SU-DHL-6 (cell line): ENCODE measurements around the gene MTERF4.

Experiments used
- H2AFZ ChIP-seq: fragments of 200-600 bp; sonication (generic); 2 replicates; pipeline ENCODE4 v1.6.1; 2014; ENCODE audit warnings: low read depth, mild to moderate bottlenecking, moderate library complexity, mixed read lengths, antibody characterized with exemption, low read length; ENCODE audit not compliant: severe bottlenecking
- H3F3A ChIP-seq: fragments of 200-600 bp; shearing (Covaris generic); 2 replicates; pipeline ENCODE4 v1.6.0; 2016; ENCODE audit warnings: antibody characterized with exemption, mild to moderate bottlenecking; ENCODE audit not compliant: insufficient read depth
- H3K27ac ChIP-seq: fragments of 200-600 bp; sonication (generic); 2 replicates; pipeline ENCODE4 v1.5.1; 2016; ENCODE audit warnings: low read depth, mild to moderate bottlenecking, low read length, moderate library complexity, mixed read lengths
- H3K27me3 ChIP-seq: fragments of 200-600 bp; sonication (generic), shearing (Covaris generic); 2 replicates; pipeline ENCODE4 v1.6.0; 2014; ENCODE audit warnings: mild to moderate bottlenecking, low read length
- H3K36me3 ChIP-seq: fragments of 200-600 bp; sonication (generic); 2 replicates; pipeline ENCODE4 v1.6.1; 2014; ENCODE audit warnings: mild to moderate bottlenecking, low read length, mixed read lengths
- H3K4me2 ChIP-seq: fragments of 300-600, 200-600 bp; shearing (Covaris generic), sonication (generic); 2 replicates; pipeline ENCODE4 v1.6.0; 2014; ENCODE audit warnings: low read length, low read depth, mild to moderate bottlenecking; ENCODE audit not compliant: poor library complexity, severe bottlenecking
- H3K4me3 ChIP-seq: fragments of 200-600 bp; sonication (generic); 2 replicates; pipeline ENCODE4 v1.5.1; 2014; ENCODE audit warnings: antibody characterized with exemption, low read length, mild to moderate bottlenecking, mixed read lengths; ENCODE audit not compliant: insufficient read depth, poor library complexity, severe bottlenecking
- H3K79me2 ChIP-seq: fragments of 200-600 bp; sonication (generic); 2 replicates; pipeline ENCODE4 v1.6.1; 2014; ENCODE audit warnings: mild to moderate bottlenecking, low read length, moderate library complexity; ENCODE audit not compliant: insufficient read depth
- H3K9ac ChIP-seq: fragments of 200-600 bp; sonication (generic); 2 replicates; pipeline ENCODE4 v1.7.0; 2014; ENCODE audit warnings: mild to moderate bottlenecking, low read length
- H3K9me2 ChIP-seq: fragments of 200-600 bp; sonication (generic); replicated peaks from 2 replicates; pipeline ENCODE4 v1.6.1; 2014; ENCODE audit warnings: low read length; ENCODE audit not compliant: insufficient read depth
- H3K9me3 ChIP-seq: fragments of 200-600 bp; sonication (generic); 2 replicates; pipeline ENCODE4 v1.6.1; 2014; ENCODE audit warnings: low read length, mixed read lengths; ENCODE audit not compliant: insufficient read depth
- H4K20me1 ChIP-seq: fragments of 200-600 bp; sonication (generic); 2 replicates; pipeline ENCODE4 v1.6.1; 2014; ENCODE audit warnings: low read depth, mild to moderate bottlenecking, antibody characterized with exemption, low read length, moderate library complexity, mixed read lengths
- EZH2phosphoT487 ChIP-seq: fragments of 200-600 bp; sonication (generic), shearing (Covaris generic); conservative IDR thresholded peaks from 2 replicates; pipeline ENCODE4 v1.6.1; 2018; ENCODE audit warnings: mild to moderate bottlenecking, antibody characterized with exemption, low read length, moderate library complexity, mixed read lengths
- TF ChIP-seq, protein P1 (sequence below): fragments of 200-600 bp; sonication (generic); IDR thresholded peaks from one replicate; pipeline ENCODE4 v1.5.1; 2017; ENCODE audit warnings: antibody characterized with exemption, mild to moderate bottlenecking, low read length, moderate library complexity; ENCODE audit not compliant: insufficient read depth, poor library complexity, severe bottlenecking

The MTERF4 gene

DNA sequence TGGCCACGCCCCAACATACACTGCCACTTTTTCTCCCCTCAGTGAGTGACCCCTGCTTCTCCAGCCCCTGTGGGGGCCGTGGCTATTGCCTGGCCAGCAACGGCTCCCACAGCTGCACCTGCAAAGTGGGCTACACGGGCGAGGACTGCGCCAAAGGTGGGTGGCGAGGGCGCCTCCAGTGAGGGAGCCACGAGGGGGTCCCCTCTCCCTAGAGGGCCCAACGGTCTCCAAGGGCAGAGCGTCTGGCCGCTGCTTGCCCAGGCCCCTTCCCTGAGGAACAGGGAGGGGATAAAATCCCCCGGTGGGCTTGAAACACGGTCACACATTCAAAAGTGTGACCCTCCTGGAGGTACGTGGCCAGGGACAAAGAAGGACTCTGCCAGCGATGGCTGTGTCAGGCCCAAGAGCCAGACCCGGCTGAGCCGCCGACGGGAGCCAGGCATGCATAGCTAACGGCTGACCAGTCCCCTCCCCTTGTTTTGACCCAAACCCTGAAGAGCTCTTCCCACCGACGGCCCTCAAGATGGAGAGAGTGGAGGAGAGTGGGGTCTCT, 37.2 kb downstream of the MTERF4 start:
- H3K4me2 ChIP-seq, result no peak overlapping the region
- H2AFZ ChIP-seq, result no peak overlapping the region
- no peaks in the 10 kb centered on the region for H4K20me1 ChIP-seq
- H3K27ac ChIP-seq, result no peak overlapping the region
- no peaks in the 10 kb centered on the region for H3K27me3 ChIP-seq
- H3K36me3 ChIP-seq, result no peaks in the 10 kb centered on the region
- H3K9ac ChIP-seq, result no peak overlapping the region
- no peaks in the 10 kb centered on the region for H3K79me2 ChIP-seq
- H3F3A ChIP-seq, result no peaks in the 10 kb centered on the region
- no peaks in the 10 kb centered on the region for H3K9me3 ChIP-seq
- no peak overlapping the region for H3K4me3 ChIP-seq
- TF ChIP-seq, protein P1, sequence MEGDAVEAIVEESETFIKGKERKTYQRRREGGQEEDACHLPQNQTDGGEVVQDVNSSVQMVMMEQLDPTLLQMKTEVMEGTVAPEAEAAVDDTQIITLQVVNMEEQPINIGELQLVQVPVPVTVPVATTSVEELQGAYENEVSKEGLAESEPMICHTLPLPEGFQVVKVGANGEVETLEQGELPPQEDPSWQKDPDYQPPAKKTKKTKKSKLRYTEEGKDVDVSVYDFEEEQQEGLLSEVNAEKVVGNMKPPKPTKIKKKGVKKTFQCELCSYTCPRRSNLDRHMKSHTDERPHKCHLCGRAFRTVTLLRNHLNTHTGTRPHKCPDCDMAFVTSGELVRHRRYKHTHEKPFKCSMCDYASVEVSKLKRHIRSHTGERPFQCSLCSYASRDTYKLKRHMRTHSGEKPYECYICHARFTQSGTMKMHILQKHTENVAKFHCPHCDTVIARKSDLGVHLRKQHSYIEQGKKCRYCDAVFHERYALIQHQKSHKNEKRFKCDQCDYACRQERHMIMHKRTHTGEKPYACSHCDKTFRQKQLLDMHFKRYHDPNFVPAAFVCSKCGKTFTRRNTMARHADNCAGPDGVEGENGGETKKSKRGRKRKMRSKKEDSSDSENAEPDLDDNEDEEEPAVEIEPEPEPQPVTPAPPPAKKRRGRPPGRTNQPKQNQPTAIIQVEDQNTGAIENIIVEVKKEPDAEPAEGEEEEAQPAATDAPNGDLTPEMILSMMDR, result no peak
- no peak for TF ChIP-seq EZH2phosphoT487
- no peaks in the 10 kb centered on the region for H3K9me2 ChIP-seq

DNA sequence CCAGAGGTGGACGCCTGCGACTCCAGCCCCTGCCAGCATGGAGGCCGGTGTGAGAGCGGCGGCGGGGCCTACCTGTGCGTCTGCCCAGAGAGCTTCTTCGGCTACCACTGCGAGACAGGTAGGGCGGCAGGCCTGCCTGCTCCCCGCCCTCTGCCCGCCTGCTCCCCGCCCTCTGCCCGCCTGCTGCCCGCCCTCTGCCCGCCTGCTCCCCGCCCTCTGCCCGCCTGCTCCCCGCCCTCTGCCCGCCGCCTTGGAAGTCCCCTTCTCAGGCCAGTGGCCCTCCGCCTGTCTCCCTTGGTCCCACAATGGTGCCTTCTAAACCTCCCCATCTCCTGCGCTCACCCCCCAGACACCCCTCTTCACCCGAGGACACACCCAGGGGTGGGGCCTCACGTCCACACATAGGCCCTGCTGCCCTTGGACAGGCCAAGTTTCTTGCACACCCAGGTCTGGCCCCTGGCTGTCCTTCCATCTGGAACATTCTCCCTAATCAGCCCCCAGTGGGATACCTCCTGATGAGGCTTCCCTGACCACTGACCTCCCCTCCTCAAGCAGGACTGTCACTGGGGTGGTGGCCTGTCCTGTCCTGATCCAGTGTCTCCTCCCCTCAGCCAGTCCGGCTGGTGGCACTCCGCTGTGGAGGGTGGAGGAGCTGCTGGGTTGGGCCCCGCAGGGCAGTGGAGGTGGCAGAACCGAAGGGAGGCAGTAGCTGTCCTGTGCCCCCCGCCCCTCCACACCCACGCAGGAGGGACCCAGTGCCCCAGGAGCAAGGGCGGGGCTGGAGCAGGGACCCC, 37.9 kb downstream of the MTERF4 start:
- no peaks in the 10 kb centered on the region for H3F3A ChIP-seq
- H4K20me1 ChIP-seq, result no peaks in the 10 kb centered on the region
- no peak overlapping the region for H2AFZ ChIP-seq
- no peaks in the 10 kb centered on the region for H3K9me2 ChIP-seq
- no peak overlapping the region for H3K27ac ChIP-seq
- H3K27me3 ChIP-seq, result no peaks in the 10 kb centered on the region
- no peak overlapping the region for H3K4me2 ChIP-seq
- no peak overlapping the region for H3K9ac ChIP-seq
- TF ChIP-seq, protein P1, result no peak
- no peak for TF ChIP-seq EZH2phosphoT487
- no peaks in the 10 kb centered on the region for H3K9me3 ChIP-seq
- H3K79me2 ChIP-seq, result no peaks in the 10 kb centered on the region
- no peak overlapping the region for H3K4me3 ChIP-seq
- H3K36me3 ChIP-seq, result no peaks in the 10 kb centered on the region

DNA sequence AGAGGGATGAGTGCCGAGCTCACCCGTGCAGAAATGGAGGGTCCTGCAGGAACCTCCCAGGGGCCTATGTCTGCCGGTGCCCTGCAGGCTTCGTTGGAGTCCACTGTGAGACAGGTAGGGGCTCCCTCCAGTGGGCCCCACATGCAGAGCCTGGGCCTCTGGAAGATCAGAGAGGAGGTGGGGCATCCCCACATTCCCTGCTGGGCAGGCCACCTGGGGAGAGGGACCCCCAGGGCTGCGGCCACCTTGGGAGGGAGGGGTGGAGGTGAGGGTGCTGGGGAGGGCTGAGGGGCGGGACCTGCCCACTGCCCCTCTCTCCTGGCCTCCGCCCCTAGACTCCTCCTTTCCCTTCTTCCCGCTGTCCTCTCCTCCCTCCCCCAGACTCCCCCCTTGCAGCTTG, 38.5 kb downstream of the MTERF4 start:
- no peaks in the 10 kb centered on the region for H3K9me2 ChIP-seq

More for the DNA sequence above, 38.5 kb downstream of the MTERF4 start:
- Histone ChIP-seq H3K79me2 (no peaks in the 10 kb centered on the region), H4K20me1 (no peaks in the 10 kb centered on the region), H3K4me2 (no peak overlapping the region), H3F3A (no peaks in the 10 kb centered on the region), H2AFZ (no peak overlapping the region), H3K4me3 (no peak overlapping the region), H3K9me3 (no peaks in the 10 kb centered on the region), H3K27me3 (no peaks in the 10 kb centered on the region), H3K27ac (no peak overlapping the region), H3K36me3 (no peaks in the 10 kb centered on the region), H3K9ac (no peak overlapping the region)
- TF ChIP-seq, protein P1, result no peak
- no peak for TF ChIP-seq EZH2phosphoT487
